Embryonic facial prominence (tissue), 1 donor: ENCODE results near the gene DRAM2.
"Not testable (repeated sequence)": the region's sequence is repeated elsewhere in the genome, so short reads cannot be mapped to it uniquely, and the experiment has no call there.

ENCODE experiments used
- DNase-seq: peaks from one replicate; pipeline ENCODE4 v3.0.0-alpha.2; 2016; ENCODE audit errors: extremely low spot score

DRAM2 gene

DNA sequence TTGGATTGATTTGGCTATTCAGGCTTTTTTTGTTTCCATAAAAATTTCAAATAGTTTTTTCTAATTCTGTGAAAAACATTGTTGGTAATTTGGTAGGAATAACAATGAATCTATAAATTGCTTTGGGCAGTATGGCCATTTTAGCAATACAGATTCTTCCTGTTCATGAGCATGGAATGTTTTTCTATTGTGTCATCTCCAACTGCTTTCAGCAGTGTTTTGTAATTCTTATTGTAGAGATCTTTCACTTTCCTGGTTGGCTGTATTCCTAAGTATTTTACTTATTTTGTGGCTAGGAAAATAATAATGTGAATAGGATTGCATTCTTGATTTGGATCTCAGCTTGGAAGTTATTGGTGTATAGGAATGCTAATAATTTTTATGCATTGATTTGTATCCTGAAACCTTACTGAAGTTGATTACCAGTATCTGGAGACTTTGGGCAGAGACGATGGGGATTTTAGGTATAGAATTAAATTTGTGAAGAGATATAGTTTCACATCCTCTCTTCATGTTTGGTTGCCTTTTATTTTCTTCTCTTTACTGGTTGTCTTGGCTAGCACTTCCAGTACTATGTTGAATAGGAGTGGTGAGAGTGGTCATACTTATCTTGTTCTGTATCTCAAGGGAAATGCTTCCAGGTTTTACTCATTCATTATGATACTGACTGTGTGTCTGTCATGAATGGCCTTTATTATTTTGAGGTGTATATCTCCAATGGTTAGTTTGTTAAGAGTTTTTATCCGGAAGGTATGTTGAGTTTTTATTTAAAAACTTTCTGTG lies 57.3 kb downstream of the DRAM2 start:
- DNase-seq, result no peak

DNA sequence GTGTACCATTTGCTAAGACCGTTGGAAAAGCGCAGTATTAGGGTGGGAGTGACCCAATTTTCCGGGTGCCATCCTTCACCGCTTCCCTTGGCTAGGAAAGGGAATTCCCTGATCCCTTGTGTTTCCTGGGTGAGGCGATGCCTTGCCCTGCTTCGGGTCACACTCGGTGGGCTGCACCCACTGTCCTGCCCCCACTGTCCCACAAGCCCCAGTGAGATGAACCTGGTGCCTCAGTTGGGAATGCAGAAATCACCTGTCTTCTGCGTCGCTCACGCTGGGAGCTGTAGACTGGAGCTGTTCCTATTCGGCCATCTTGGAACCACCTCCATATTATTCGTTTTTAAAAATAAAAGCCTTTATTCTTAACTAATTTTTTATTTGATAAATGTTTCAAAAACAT lies 60.6 kb downstream of the DRAM2 start:
- not testable (repeated sequence) for DNase-seq

DNA sequence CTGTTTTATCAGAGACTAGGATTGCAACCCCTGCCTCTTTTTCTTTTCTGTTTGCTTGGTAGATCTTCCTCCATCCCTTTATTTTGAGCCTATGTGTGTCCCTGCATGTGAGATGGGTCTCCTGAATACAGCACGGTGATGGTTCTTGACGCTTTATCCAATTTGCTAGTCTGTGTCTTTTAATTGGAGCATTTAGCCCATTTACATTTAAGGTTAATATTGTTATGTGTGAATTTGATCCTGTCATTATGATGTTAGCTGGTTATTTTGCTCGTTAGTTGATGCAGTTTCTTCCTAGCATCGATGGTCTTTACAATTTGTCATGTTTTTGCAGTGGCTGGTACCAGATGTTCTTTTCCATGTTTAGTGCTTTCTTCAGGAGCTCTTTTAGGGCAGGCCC lies 62.6 kb downstream of the DRAM2 start:
- DNase-seq, result not testable (repeated sequence)
